HG03175 (cell line): Measurements from ENCODE around the gene EID1.
"Not testable (repeated sequence)": the region's sequence is repeated elsewhere in the genome, so short reads cannot be mapped to it uniquely, and the experiment has no call there.

Experiments
- ATAC-seq: cut with Tn5 transposase; IDR thresholded peaks from one replicate; pipeline ENCODE4 v1.9.1; 2021; ENCODE audit warnings: mild to moderate bottlenecking, moderate library complexity; ENCODE audit not compliant: unreplicated experiment

The EID1 gene

GRCh38 chr15:48877630-48878595 is at the start of gene EID1:
TSS of gene EID1 (plus strand) at chr15:48878134. CDS start at chr15:48878177, 43 bp downstream.
- ATAC-seq, result peak; percentile 97

- ATAC-seq, result no peak
These were observed 49.5 kb upstream of the EID1 start for GRCh38 chr15:48828471-48828870.

DNA sequence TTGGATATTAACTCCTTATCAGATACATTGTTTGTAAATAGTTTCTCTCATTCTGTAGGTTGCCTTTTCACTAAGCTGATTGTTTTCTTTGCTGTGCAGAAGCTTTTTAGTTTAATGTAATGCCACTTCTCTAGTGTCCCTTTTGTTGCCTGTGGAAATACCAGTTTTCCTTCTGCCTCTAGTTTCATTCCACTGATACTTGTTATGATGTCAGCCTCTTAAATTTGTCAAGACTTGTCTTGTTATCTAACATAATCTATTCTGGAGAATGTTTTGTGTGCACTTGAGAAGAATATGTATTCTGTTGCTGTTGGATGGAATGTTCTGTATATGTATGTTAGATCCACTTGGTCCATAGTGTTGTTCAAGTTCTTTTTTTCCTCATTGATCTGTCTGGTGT is 49.0 kb upstream of the EID1 start:
- ATAC-seq, result no peak

DNA sequence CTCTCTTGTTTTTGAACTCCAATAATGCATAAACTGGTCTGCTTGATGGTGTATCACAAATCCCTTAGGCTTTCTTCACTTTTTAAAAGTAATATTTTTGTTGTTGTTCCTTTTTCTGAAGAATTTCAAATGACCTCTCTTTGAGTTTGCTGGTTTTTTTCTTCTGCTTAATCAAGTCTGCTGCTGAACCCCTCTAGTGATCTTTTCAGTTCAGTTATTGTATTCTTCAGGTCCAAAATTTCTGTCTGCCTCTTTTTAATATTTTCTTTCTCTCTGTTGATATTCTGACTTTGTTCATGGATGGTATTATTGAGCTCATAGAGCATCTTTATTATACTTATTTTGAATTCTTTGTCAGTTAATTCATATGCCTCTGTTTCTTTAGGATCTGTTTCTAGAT is 45.3 kb upstream of the EID1 start:
- no peak for ATAC-seq

DNA sequence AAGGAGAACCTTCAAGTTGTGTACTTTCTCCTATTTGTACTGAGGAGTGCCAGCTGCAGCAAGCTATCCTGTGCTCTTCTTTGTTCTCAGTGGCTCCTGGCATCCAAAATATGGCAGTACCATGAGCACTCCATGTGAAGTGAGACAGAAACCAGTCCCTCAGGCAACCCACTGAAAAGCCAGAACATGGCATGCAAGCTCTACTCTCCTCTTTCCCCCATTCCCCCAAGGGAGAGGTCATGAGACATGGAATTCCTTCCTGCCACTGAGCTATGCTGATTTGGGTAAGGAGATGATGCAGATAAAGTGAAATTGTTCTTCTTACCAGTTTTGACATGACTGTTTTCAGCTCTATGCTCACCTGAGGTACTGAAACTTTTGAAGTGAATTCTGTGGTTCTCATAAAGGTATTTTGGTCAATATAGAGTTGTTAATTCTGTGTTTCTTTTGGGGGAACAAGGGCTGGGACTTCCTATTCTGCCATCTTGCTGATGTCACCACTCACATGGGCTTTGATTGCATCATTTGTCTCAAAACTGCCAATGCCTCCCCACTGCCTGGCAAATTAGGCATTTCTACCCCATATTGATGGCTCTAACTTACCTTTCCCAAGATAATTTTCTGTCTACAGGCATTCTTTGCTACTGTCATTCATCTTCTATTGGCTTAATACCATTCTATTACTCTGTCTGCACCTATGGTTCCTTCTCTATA is 44.3 kb upstream of the EID1 start:
- ATAC-seq, result no peak

DNA sequence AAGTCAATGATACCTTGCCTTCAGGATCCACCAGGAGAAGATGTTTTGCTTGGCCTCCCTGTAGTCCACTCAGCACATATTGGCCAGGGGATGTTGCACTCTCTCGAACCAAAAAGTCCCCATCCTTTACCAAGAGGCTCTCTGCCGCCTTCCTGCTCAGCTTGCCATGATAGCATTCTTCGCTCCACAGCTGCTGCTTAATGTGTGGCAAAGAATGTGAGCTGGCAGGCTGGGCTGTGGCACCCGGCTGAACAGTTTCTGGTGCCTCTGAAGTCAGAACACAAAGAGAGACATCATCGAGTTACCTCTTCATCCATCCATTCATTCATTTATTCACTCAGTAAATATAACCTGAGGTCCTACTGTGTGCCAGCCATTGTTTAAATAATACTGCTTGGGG is 43.2 kb upstream of the EID1 start:
- ATAC-seq, result no peak

DNA sequence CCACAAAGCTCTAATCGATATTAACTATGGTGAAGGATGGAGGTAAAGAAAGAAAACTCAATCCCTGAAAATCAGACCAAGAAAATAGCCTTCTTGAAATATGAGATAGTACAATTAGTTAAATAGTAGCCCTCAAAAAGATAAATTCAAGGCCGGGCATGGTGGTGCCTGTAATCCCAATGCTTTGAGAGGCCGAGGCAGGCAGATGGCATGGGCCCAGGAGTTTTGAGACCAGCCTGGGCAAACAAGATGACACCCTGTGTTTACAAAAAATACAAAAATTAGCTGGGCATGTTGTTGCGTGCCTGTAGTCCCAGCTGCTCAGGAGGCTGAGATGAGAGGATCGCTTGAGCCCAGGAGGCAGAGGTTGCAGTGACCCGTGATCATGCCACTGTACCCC is 35.4 kb upstream of the EID1 start:
- ATAC-seq, result no peak

- ATAC-seq, result no peak
These were observed 32.8 kb upstream of the EID1 start for GRCh38 chr15:48845123-48845522.

- ATAC-seq, result no peak
These were observed 27.3 kb upstream of the EID1 start for GRCh38 chr15:48850648-48851047.

- ATAC-seq, result no peak
These were observed 26.0 kb upstream of the EID1 start for GRCh38 chr15:48851956-48852355.

- ATAC-seq, result not testable (repeated sequence)
These were observed 23.5 kb upstream of the EID1 start for GRCh38 chr15:48854434-48854833.

DNA sequence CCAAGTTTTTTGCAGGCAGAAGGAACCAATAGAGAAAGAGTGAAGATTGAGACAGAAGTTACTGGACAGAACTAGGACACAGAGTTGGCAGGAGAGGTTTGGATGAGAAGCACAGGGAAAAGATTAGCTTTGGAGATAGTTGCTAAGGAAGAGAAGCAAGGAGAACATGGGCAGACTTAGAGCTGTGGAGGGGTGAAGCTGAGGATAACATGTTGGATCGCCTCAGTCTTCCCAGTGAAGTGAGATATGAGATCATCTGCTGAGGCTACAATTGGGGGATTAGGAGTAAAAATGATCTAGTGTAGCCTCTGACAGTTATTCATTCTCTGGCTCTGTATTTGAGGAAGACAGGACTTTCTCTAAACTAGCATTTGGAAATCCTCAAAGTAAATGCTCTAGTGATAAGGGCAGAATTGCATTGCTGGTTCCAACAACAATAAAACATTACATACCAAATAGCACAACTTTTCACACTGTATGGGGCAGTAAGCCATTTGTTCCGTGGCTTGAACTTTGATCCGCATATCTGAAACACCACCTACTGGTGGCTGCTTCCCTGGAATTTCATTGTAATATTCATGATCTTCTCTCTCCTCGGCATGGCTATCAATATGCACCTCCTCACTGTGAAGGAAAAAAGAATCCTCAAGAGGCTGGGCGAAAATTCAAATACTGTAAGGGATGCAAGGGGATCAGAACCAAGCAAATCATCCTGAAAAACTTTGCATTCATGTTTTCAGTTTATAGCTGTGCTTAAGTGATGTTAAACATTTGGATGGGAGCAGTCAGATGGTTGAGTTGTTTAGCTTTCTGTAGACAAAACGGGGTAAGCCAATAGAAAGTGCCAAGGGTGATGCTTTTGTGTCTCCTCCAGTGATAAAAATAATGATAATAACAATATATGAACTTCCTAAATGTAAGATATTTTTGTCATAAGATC is 22.2 kb upstream of the EID1 start:
- no peak for ATAC-seq

DNA sequence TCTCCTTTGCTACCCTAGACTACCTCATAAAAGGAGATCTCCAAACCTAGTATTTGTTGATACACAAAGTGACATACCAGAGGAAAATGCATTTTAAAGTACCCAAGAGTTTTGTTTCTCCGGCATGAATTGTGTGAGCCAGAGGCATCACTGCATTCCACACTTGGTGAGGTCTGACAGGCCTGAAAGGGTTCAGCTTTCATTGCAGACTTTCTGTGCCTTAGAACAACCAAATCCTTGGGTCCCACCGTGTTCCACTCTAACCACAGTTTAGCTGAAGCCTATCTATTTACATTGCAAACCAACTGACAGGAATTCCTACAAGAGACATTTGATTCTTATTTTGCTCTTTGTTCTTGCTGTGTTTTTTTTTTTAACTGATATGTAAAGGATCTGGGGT is 21.0 kb upstream of the EID1 start:
- ATAC-seq, result no peak

GRCh38 chr15:48858401-48858800 is 19.5 kb upstream of the EID1 start:
- ATAC-seq, result no peak

GRCh38 chr15:48859426-48859825 is 18.5 kb upstream of the EID1 start:
- no peak for ATAC-seq

- ATAC-seq, result peak; percentile 45
These were observed 16.0 kb upstream of the EID1 start for GRCh38 chr15:48861813-48862431.

DNA sequence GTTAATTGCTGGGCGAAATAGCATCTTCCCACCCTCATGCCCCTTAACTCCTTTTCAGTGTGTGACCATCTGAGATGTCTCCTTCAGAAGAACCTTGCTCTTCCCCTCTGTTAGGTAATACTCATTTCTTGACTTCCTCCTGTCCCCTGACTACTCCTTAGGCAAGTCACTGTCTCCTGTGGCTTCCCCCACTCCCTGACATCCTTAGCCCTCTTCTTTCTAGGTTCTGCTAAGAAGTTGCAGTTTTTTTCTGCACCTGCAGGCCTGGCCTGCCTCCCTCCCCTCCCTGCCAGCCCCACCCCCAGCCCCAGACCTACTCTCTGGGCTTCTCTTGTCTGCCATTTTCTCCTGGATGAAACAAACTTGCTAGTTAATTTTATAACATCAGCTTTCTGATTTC is 15.2 kb upstream of the EID1 start:
- no peak for ATAC-seq

DNA sequence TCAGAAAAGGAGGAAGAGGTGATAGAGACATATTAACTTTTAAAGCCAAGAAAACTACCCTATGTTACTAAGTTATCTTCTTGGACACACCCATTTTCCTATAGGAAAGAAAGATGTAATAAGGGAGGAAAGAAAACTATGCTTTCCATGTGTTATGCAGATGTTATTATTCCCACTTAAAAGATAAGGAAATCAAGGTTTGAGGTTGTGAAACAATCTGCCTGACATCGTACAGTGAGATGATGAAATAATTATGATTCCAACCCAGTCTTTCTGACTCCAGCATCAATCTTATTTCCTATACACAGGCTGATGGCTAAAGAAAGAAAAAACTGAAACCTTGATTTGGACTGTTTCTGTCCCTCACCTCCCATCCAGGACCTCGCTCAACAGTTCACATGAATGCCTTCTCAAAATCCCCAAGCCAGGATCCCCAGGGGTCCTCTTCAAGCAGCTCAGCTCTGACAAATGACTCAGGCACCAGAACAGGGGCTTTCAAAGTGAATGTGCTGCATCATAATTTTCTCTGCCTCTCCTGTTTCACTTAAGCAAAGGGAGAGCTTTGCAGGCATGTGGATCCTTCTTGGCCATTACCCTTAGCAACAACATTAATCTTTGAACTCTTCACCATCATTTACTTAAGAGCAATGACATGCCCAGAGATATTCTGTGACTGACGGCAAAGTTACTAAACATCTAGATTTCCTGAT is 12.4 kb upstream of the EID1 start:
- no peak for ATAC-seq

DNA sequence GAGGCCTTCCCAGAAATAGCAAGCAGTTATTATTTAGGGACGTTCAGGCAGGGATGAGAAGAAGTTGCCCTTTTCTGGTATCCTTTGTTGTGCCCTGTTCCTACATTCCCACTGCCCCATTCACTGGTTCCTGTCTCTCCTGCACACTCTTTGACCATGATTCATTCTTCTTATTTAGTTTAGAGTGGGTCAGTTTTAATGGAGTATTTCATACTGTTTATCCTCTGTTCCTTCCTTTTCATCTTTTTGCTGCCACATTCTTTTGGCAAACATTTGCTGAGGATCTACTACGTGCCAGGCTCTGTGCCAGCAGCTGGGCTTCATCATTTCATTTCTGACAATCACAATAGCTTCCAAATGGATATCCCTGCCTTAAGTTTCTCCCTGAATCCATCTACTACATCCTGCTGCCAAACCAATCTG is 11.8 kb upstream of the EID1 start:
- ATAC-seq, result no peak

- ATAC-seq, result no peak
These were observed 9.9 kb upstream of the EID1 start for GRCh38 chr15:48868023-48868422.
